WI38 (cell line): ENCODE results near the gene COMMD8.

Source experiments
- H3K4me3 ChIP-seq: 2 replicates; pipeline ENCODE4 v1.5.1; 2011; ENCODE audit warnings: low read depth, mild to moderate bottlenecking, control low read depth, low read length
- TF ChIP-seq, protein P1 (sequence below): IDR thresholded peaks from 2 replicates; pipeline ENCODE4 v1.5.1; 2012; ENCODE audit warnings: low read depth, mild to moderate bottlenecking, control low read depth, low read length

Gene COMMD8

DNA sequence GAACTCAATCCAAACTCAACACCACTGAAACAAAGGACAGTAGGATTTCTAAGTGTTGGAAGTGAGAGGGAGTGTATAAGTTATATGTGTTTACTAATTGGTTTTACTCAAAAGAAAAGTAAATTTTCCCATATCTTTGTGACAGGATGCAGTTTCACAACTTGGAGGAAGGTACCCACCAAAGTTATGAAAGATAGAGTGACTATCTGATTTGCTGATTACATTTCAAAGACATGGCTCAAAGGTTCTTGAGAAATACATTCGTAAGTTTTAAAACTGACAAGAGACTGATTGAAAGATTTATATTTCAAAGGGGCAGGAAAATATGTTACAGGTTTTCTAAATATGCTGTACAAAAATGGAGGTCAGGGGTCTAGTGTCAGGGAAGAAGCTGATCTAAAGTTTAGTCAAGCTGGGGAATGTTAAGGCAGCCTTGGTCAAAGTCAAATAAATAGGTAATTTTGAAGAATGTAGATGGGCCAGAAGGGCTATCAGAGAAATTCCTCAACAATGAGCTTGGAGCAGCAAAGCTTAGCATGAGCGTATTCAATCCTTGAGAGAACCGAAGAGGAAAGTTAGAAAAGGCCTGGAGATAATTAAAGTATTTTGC, 9.7 kb upstream of the COMMD8 start:
- TF ChIP-seq, protein P1, sequence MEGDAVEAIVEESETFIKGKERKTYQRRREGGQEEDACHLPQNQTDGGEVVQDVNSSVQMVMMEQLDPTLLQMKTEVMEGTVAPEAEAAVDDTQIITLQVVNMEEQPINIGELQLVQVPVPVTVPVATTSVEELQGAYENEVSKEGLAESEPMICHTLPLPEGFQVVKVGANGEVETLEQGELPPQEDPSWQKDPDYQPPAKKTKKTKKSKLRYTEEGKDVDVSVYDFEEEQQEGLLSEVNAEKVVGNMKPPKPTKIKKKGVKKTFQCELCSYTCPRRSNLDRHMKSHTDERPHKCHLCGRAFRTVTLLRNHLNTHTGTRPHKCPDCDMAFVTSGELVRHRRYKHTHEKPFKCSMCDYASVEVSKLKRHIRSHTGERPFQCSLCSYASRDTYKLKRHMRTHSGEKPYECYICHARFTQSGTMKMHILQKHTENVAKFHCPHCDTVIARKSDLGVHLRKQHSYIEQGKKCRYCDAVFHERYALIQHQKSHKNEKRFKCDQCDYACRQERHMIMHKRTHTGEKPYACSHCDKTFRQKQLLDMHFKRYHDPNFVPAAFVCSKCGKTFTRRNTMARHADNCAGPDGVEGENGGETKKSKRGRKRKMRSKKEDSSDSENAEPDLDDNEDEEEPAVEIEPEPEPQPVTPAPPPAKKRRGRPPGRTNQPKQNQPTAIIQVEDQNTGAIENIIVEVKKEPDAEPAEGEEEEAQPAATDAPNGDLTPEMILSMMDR, result no peak
- H3K4me3 ChIP-seq, result no peak overlapping the region

DNA sequence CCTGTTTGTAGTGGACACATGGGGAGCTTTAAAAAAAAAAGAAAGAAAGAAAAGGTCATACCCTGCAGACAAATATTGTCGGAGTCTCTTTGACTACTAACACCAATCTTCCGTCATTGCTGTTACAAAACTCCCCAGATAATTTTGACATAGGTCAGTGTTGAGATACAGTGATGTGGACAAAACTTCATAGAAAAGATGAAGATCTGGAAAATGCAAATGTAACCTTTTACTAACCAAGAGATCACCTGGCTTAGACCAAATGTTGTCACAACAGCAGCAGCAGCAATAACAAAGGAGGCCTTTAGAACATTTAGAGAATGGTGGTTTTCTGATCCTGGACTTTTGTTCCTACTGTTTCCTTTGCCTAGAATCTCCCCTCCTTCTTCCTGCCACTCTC, 8.1 kb upstream of the COMMD8 start:
- TF ChIP-seq, protein P1, result no peak
- no peak overlapping the region for H3K4me3 ChIP-seq

DNA sequence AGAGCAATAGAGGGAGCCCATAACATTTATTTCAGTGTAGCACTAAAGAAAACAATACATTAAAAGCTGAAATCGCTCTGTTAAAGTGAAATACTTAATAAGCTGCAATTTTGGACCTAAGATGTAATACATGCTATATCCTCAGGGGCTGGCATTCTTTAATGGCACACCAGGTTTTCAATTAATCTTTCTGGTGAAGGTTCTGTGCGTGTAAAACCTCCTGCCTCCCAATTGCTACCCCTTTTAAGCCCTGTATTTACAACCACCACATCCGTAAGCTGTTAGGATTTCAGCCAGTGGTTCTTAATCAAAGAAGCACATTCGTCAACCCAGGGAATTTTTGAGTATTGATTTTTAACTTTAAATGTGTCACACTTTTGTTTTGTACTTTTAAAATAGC, 7.6 kb upstream of the COMMD8 start:
- TF ChIP-seq, protein P1, result no peak
- H3K4me3 ChIP-seq, result no peak overlapping the region

DNA sequence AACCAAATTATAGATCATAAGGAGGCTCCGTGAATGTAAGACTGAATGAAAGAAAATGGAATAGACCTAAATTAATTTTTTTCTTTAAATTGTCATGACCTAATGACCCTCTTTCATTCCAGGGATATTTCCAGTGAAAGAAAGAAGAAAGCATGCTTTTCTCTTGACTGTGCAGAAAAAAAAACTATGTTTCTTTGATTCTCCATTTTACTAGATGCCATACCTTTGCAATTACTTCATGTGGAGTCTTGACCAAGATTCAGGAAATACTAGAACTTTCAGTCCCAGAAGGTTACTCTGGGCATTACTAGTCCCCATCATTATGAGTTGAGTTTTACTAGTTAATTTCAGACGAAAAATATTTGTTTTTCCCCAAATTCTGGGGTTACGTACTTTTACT, 6.4 kb upstream of the COMMD8 start:
- H3K4me3 ChIP-seq, result no peak overlapping the region
- TF ChIP-seq, protein P1, result no peak

DNA sequence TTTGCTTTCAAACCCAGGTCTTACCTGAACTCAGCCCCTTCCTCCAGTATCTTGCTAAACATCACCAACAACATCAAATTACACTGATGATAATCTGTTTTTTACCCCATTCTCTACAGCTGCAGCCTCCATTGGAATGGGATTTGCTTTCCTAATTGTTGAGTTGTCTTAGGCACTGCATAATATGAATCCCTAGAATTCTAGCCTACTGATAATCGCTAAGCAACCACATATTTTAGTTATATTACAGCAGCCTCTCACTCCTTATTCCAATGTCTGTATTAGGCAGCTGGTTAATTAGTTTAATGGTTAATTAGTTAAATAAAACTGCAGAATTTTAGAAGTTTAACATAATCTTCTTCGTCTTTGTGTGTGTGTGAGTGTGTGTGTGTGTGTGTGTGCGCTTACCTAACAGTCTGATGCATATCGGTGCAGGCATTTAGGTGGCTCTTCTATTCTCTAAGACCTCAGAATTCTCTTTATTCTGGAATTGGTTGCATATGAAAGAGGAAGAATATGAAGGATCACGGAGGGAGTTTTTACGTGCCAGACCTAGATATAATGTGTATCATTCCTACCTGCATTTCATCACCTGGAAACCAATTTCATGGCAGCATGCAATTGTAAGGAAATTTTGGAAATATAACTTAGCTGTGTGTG, 5.3 kb upstream of the COMMD8 start:
- TF ChIP-seq, protein P1, result no peak
- H3K4me3 ChIP-seq, result no peak overlapping the region

DNA sequence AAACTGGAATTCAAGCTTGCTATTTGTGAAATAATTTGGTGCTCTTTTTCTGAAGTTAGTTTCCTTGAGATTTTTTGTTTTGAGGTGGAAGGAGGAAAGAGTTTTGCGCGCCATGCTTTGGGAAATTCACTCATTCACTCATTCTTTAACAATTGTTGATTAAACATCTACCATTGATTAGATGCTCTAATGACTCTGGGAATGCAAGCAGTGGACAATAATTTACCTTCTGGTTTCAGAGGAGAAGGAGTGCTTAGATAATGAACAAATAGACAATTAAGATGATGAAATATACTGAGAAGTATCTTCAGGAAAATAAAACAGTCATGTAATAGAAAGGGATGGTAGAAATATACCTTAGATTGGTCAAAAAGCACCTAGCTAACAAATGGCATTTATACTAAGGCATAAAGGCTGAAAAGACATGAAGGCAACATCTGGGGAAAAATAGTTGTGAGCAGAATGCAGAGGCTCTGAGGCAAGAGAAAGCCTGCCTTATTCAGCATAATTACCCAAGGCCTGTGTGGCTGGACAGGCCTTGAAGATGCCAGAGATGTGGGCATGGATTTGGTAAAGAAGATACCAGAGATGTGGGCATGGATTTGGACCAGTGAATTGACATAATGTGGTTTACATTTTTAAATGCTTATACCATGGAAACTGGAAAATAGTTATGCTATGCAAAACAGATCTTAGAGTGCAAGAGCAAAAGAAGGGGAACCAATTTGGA, 2.7 kb upstream of the COMMD8 start:
- TF ChIP-seq, protein P1, result no peak

DNA sequence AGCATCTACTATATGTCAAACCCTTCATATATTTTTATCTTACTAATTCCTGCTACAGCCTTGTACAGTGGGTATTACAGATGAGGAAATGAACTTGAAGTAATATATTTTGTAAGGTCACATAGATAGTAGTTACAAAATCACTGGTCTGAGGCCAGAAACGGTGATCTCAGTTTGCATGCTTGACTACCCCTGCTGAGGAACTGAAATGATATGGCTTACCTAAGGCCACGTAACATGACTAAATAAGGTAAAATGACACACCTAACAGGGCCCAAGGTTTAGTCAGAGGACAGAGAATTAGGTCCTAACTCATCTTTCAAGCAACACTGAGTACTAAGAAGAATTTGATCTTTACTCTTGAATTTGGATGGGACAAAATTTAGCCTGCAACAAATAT, 1.5 kb upstream of the COMMD8 start:
- no peak overlapping the region for H3K4me3 ChIP-seq
- TF ChIP-seq, protein P1, result no peak

More for the DNA sequence above, 2.7 kb upstream of the COMMD8 start:
- no peak overlapping the region for H3K4me3 ChIP-seq
